H9 (cell line): ENCODE results near the gene MATN1. TPM values are rescaled to one million over a fixed set of nuclear protein-coding genes. Genes with fewer than 3 reads are reported as not detected.

Source experiments
- DNase-seq: peaks from one replicate; pipeline ENCODE4 v3.0.0-alpha.2; 2017
- H2AFZ ChIP-seq: one replicate; pipeline ENCODE4 v1.6.1; 2013; ENCODE audit warnings: mild to moderate bottlenecking, low read length, control low read depth, moderate library complexity
- H2AK5ac ChIP-seq: 2 replicates; pipeline ENCODE4 v1.6.1; 2013; ENCODE audit warnings: low read length, control low read depth, mixed read lengths; ENCODE audit not compliant: insufficient read length
- H2BK120ac ChIP-seq: one replicate; pipeline ENCODE4 v1.6.1; 2013; ENCODE audit warnings: low read depth, mild to moderate bottlenecking, low read length, control low read depth, inconsistent platforms; ENCODE audit not compliant: poor library complexity, severe bottlenecking
- H2BK12ac ChIP-seq: 2 replicates; pipeline ENCODE4 v1.6.1; 2013; ENCODE audit warnings: low read length, control low read depth, mixed read lengths, low read depth; ENCODE audit not compliant: insufficient read length
- H2BK15ac ChIP-seq: 2 replicates; pipeline ENCODE4 v1.6.1; 2013; ENCODE audit warnings: low read depth, low read length, control low read depth
- H2BK20ac ChIP-seq: one replicate; pipeline ENCODE4 v1.6.1; 2013; ENCODE audit warnings: low read depth, mild to moderate bottlenecking, low read length, control low read depth, inconsistent platforms; ENCODE audit not compliant: poor library complexity, severe bottlenecking
- H2BK5ac ChIP-seq: 2 replicates; pipeline ENCODE4 v1.6.1; 2013; ENCODE audit warnings: low read length, control low read depth, mixed read lengths; ENCODE audit not compliant: insufficient read length
- H3K14ac ChIP-seq: 2 replicates; pipeline ENCODE4 v1.6.1; 2013; ENCODE audit warnings: low read length, control low read depth; ENCODE audit not compliant: insufficient read depth
- H3K18ac ChIP-seq: 2 replicates; pipeline ENCODE4 v1.6.1; 2013; ENCODE audit warnings: low read depth, mild to moderate bottlenecking, mixed read lengths, low read length, control low read depth; ENCODE audit not compliant: insufficient read length
- H3K23ac ChIP-seq: 2 replicates; pipeline ENCODE4 v1.6.1; 2013; ENCODE audit warnings: low read length, control low read depth, mixed read lengths, low read depth; ENCODE audit not compliant: insufficient read length
- H3K23me2 ChIP-seq: 2 replicates; pipeline ENCODE4 v1.6.1; 2013; ENCODE audit warnings: low read depth, mild to moderate bottlenecking, mixed read lengths, low read length, control low read depth; ENCODE audit not compliant: insufficient read length, poor library complexity, severe bottlenecking
- H3K27ac ChIP-seq: 2 replicates; pipeline ENCODE4 v1.5.1; 2013; ENCODE audit warnings: low read length, control low read depth, mixed read lengths, low read depth; ENCODE audit not compliant: insufficient read length
- H3K27me3 ChIP-seq: 2 replicates; pipeline ENCODE4 v1.6.1; 2013; ENCODE audit warnings: low read length, control low read depth, inconsistent platforms; ENCODE audit not compliant: insufficient read depth
- H3K4ac ChIP-seq: 2 replicates; pipeline ENCODE4 v1.6.1; 2013; ENCODE audit warnings: low read depth, mild to moderate bottlenecking, control low read depth, inconsistent platforms, low read length, moderate library complexity
- H3K4me1 ChIP-seq: 2 replicates; pipeline ENCODE4 v1.6.1; 2013; ENCODE audit warnings: low read length, control low read depth, inconsistent platforms; ENCODE audit not compliant: insufficient read depth
- H3K4me2 ChIP-seq: 2 replicates; pipeline ENCODE4 v1.6.1; 2013; ENCODE audit warnings: low read length, control low read depth, mixed read lengths; ENCODE audit not compliant: insufficient read length, insufficient read depth
- H3K56ac ChIP-seq: 2 replicates; pipeline ENCODE4 v1.6.1; 2013; ENCODE audit warnings: low read depth, mild to moderate bottlenecking, mixed read lengths, low read length, control low read depth; ENCODE audit not compliant: insufficient read length
- H3K79me1 ChIP-seq: 2 replicates; pipeline ENCODE4 v1.6.1; 2013; ENCODE audit warnings: low read depth, mild to moderate bottlenecking, moderate library complexity, low read length, control low read depth, inconsistent platforms; ENCODE audit not compliant: insufficient read depth, poor library complexity, severe bottlenecking
- H3K79me2 ChIP-seq: 2 replicates; pipeline ENCODE4 v1.6.1; 2013; ENCODE audit warnings: low read length, control low read depth, inconsistent platforms; ENCODE audit not compliant: insufficient read depth
- H3K9ac ChIP-seq: 2 replicates; pipeline ENCODE4 v1.6.1; 2013; ENCODE audit warnings: low read length, control low read depth, mixed read lengths; ENCODE audit not compliant: insufficient read length; ENCODE audit errors: extremely low read depth
- H3K9me3 ChIP-seq: one replicate; pipeline ENCODE4 v1.6.1; 2013; ENCODE audit warnings: low read depth, low read length, inconsistent platforms; ENCODE audit not compliant: control insufficient read depth
- H3T11ph ChIP-seq: one replicate; pipeline ENCODE4 v1.6.1; 2013; ENCODE audit warnings: mild to moderate bottlenecking, low read length, control low read depth, inconsistent platforms
- H4K20me1 ChIP-seq: one replicate; pipeline ENCODE4 v1.6.1; 2013; ENCODE audit not compliant: control insufficient read depth, insufficient read length, insufficient read depth
- H4K5ac ChIP-seq: 2 replicates; pipeline ENCODE4 v1.6.1; 2013; ENCODE audit warnings: low read depth, mild to moderate bottlenecking, mixed read lengths, low read length, control low read depth; ENCODE audit not compliant: insufficient read length
- H4K8ac ChIP-seq: replicated peaks from 2 replicates; pipeline ENCODE4 v1.6.1; 2013; ENCODE audit warnings: low read length, control low read depth, mixed read lengths, low read depth; ENCODE audit not compliant: insufficient read length
- H4K91ac ChIP-seq: 2 replicates; pipeline ENCODE4 v1.6.1; 2013; ENCODE audit warnings: low read depth, mild to moderate bottlenecking, moderate library complexity, mixed read lengths, low read length, control low read depth; ENCODE audit not compliant: insufficient read length
- H3K27ac Mint-ChIP-seq, 3 experiments: 2 replicates in 2 of 3; 3 replicates in 1 of 3; pipeline ENCODE4 v1.8.0; 2020 to 2021; ENCODE audit warnings: mixed read lengths in 3 of 3, mild to moderate bottlenecking in 1 of 3, moderate library complexity in 1 of 3
- H3K27me3 Mint-ChIP-seq: 2 replicates; pipeline ENCODE4 v1.8.0; 2021; ENCODE audit warnings: low read depth, mild to moderate bottlenecking, moderate library complexity, mixed read lengths
- H3K36me3 Mint-ChIP-seq, 3 experiments: 2 replicates in 2 of 3; 3 replicates in 1 of 3; pipeline ENCODE4 v1.8.0; 2020 to 2021; ENCODE audit warnings: low read depth in 3 of 3, mixed read lengths in 3 of 3; ENCODE audit not compliant: insufficient read depth in 1 of 3
- H3K4me1 Mint-ChIP-seq, 2 experiments: 2 replicates each; pipeline ENCODE4 v1.8.0; 2020; ENCODE audit warnings: mixed read lengths in 2 of 2
- H3K4me3 Mint-ChIP-seq, 2 experiments: 2 replicates in 1 of 2; 3 replicates in 1 of 2; pipeline ENCODE4 v1.8.0; 2020 to 2021; ENCODE audit warnings: mild to moderate bottlenecking in 2 of 2, mixed read lengths in 2 of 2, moderate library complexity in 1 of 2
- H3K9me3 Mint-ChIP-seq, 2 experiments: 2 replicates in 1 of 2; 3 replicates in 1 of 2; pipeline ENCODE4 v1.8.0; 2020; ENCODE audit warnings: mild to moderate bottlenecking in 2 of 2, mixed read lengths in 2 of 2, moderate library complexity in 1 of 2
- CTCF ChIP-seq: fragments of 200-600 bp; sonication (generic); conservative IDR thresholded peaks from 3 replicates; pipeline ENCODE4 v1.8.0; 2021; ENCODE audit warnings: antibody characterized with exemption, mild to moderate bottlenecking
- WGBS: extraction: QIAGEN DNeasy Blood & Tissue Kit; methylation state at CpG from one replicate; pipeline ENCODE4 v1.1.7; 2013; ENCODE audit warnings: missing lambda C conversion rate, low lambda C conversion rate, mixed read lengths; ENCODE audit not compliant: insufficient read length; ENCODE audit errors: extremely low coverage; 5-methylcytosine and 5-hydroxymethylcytosine counted together
- total RNA-seq: library from RNA; stranded (reverse); gene quantifications from 2 replicates; pipeline ENCODE4 v1.2.1, GENCODE V29; 2021

Gene MATN1
- total RNA-seq, 1 experiment from 2014 or later = not detected

GRCh38 chr1:30706528-30706927, 16.9 kb downstream of the MATN1 start:
- Histone ChIP-seq H3K27me3 (no peaks in the 10 kb centered on the region), H3K79me2 (no peaks in the 10 kb centered on the region), H3K9me3 (no peaks in the 10 kb centered on the region), H3K27ac (no peak overlapping the region), H4K91ac (no peak overlapping the region), H3T11ph (no peak overlapping the region), H3K18ac (no peak overlapping the region), H3K9ac (no peak overlapping the region), H3K23me2 (no peaks in the 10 kb centered on the region), H2BK12ac (no peak overlapping the region), H4K8ac (no peak overlapping the region), H2AFZ (no peak overlapping the region), H2BK20ac (no peak overlapping the region), H3K56ac (no peak overlapping the region), H4K5ac (no peak overlapping the region), H3K23ac (no peak overlapping the region), H2BK120ac (no peak overlapping the region), H2BK5ac (no peak overlapping the region), H3K79me1 (no peaks in the 10 kb centered on the region), H3K4me1 (no peaks in the 10 kb centered on the region), H3K4me2 (no peak overlapping the region), H4K20me1 (no peaks in the 10 kb centered on the region), H3K4ac (no peak overlapping the region), H2BK15ac (no peak overlapping the region), H2AK5ac (no peak overlapping the region), H3K14ac (no peak overlapping the region)
- Mint-ChIP-seq H3K9me3 (no peaks in the 10 kb centered on the region), H3K36me3 (no peaks in the 10 kb centered on the region), H3K4me1 (peaks cover 0 to 2% of the 10 kb centered on the region in 2 experiments; a peak in 1 of 4 replicates), H3K27me3 (peaks cover 4% of the 10 kb centered on the region; the same call in 1 of the 2 replicates), H3K4me3 (no peak overlapping the region), H3K27ac (no peak overlapping the region)
- TF ChIP-seq CTCF = no peak
- WGBS = no CpG with 5 or more reads among the region's 9 CpGs
- DNase-seq = no peak
